ENCODE data around the gene ASF1A.

GRCh38 chr6:118875672-118876071, 18.3 kb upstream of the ASF1A start:
- TF ChIP-seq POLR2A (IDR thresholded peaks at IDR 0.05) (no peak), CTCF (IDR thresholded peaks at IDR 0.05) (no peak)
